Gastroesophageal sphincter (tissue), 4 donors: ENCODE results near the gene UST. TPM values are rescaled to one million over a fixed set of nuclear protein-coding genes. Genes with fewer than 3 reads are reported as not detected.

Experiments used
- ATAC-seq: fragments of 150-250 bp; one replicate; pipeline ENCODE4 v1.9.1; 2016; ENCODE audit warnings: mild to moderate bottlenecking, moderate library complexity
- H3K27ac ChIP-seq, 4 donors: fragments of 200-600 bp; sonication (generic) in 3 of 4; 1 replicate in 3 of 4; 2 replicates in 1 of 4; pipeline ENCODE4 v1.5.1; 2016 to 2019
- H3K27me3 ChIP-seq: fragments of 200-600 bp; sonication (generic); one replicate; pipeline ENCODE4 v1.5.1; 2019
- H3K36me3 ChIP-seq, 2 donors: fragments of 200-600 bp; sonication (generic); one replicate each; pipeline ENCODE4 v1.5.1; 2019; ENCODE audit warnings: control low read depth in 1 of 2
- H3K4me1 ChIP-seq, 3 donors: fragments of 200-600 bp; sonication (generic); 1 replicate in 2 of 3; 2 replicates in 1 of 3; pipeline ENCODE4 v1.5.1; 2016 to 2019; ENCODE audit warnings: control low read depth in 2 of 3
- H3K4me3 ChIP-seq, 2 donors: fragments of 200-600 bp; sonication (generic); one replicate each; pipeline ENCODE4 v1.5.1; 2019; ENCODE audit warnings: mild to moderate bottlenecking in 1 of 2, moderate library complexity in 1 of 2
- H3K9me3 ChIP-seq, 3 donors: fragments of 200-600 bp; sonication (generic); one replicate each; pipeline ENCODE4 v1.5.1; 2017 to 2019; ENCODE audit warnings: control low read depth in 2 of 3
- EP300 ChIP-seq: sonication (generic); formaldehyde crosslinking; IDR thresholded peaks from one replicate; pipeline ENCODE4 v1.6.1; 2017; ENCODE audit warnings: antibody characterized with exemption, mild to moderate bottlenecking
- POLR2A ChIP-seq, 2 donors: fragments of 450-650 bp; IDR thresholded peaks; one replicate each; pipeline ENCODE4 v1.6.1; 2017; ENCODE audit warnings: antibody characterized with exemption in 2 of 2, mild to moderate bottlenecking in 2 of 2, moderate library complexity in 1 of 2
- POLR2AphosphoS5 ChIP-seq: sonication (generic); formaldehyde crosslinking; IDR thresholded peaks from one replicate; pipeline ENCODE4 v1.6.1; 2017; ENCODE audit warnings: antibody characterized with exemption
- WGBS, 2 donors: methylation state at CpG; one replicate each; pipeline ENCODE4 v1.1.5; 2018; ENCODE audit warnings: low coverage in 1 of 2; 5-methylcytosine and 5-hydroxymethylcytosine counted together
- total RNA-seq, 4 donors: library from RNA; depleted of rRNA; stranded (reverse); fragments of >200 nt; gene quantifications; one replicate each; pipeline ENCODE4 v1.1.0, GENCODE V29; 2016
- TF ChIP-seq, protein P1 (sequence below), 4 experiments: fragments of 200-600 bp in 2 of 4; fragments of 450-650 bp in 2 of 4; sonication (generic) in 1 of 4; IDR thresholded peaks; one replicate each; pipeline ENCODE4 v1.5.1; 2017 to 2019; ENCODE audit warnings: antibody characterized with exemption in 4 of 4, mild to moderate bottlenecking in 2 of 4, moderate library complexity in 2 of 4

UST gene
- total RNA-seq, 4 donors from 2014 or later, result 17.4 to 48.1 (median 32.4) TPM

DNA sequence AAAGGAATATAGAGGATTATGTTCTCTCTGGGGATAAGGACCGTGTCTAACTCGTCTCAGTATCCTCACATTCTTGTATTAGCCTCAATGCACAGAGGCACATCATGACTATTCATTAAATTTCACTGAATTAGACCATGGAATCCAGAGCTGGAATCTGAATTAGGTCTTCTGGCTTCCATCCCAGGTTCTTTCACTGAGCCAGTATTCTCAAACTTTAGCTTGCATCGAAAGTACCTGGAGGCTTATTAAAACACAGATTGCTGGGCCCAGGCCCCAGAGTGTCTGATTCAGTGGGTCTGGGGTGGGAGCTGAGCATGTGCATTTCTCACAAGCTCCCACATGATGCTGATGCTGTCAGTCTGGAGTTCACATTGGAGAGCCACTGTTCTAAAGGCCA, 142.0 kb downstream of the UST start:
- 8 to 22% methylated on average over 2 to 3 of the region's 3 CpGs for WGBS, 2 donors

DNA sequence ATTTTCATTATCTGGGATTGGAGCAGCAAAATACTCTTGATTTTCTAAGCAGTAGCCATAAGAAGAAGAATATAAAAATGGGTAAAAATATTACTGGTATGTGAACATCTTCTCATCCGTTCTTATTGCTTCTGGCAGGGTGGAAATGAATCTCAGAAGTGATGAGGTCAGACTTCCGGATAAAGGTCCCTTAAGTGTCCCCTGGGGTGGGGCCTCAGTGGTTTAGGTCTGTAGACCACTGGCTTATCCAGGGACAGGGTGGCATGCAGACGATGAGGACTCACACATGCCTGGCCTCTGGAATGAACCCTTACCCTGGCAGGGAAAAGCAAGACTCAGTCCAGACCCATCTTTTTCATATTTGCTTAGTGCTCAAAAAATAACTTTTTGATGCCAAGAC, 143.3 kb downstream of the UST start:
- Histone ChIP-seq H3K36me3 (no peaks in the 10 kb centered on the region), H3K4me1 (peaks cover 0 to 28% (median 4%) of the 10 kb centered on the region in 3 donors), H3K4me3 (no peak overlapping the region), H3K27ac (peak overlapping the region in 1 of 4 donors; percentile 40), H3K9me3 (no peaks in the 10 kb centered on the region), H3K27me3 (no peaks in the 10 kb centered on the region)
- ATAC-seq, result no peak
- TF ChIP-seq, protein P1, sequence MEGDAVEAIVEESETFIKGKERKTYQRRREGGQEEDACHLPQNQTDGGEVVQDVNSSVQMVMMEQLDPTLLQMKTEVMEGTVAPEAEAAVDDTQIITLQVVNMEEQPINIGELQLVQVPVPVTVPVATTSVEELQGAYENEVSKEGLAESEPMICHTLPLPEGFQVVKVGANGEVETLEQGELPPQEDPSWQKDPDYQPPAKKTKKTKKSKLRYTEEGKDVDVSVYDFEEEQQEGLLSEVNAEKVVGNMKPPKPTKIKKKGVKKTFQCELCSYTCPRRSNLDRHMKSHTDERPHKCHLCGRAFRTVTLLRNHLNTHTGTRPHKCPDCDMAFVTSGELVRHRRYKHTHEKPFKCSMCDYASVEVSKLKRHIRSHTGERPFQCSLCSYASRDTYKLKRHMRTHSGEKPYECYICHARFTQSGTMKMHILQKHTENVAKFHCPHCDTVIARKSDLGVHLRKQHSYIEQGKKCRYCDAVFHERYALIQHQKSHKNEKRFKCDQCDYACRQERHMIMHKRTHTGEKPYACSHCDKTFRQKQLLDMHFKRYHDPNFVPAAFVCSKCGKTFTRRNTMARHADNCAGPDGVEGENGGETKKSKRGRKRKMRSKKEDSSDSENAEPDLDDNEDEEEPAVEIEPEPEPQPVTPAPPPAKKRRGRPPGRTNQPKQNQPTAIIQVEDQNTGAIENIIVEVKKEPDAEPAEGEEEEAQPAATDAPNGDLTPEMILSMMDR (IDR thresholded peaks at IDR 0.05), result no peak
- TF ChIP-seq POLR2AphosphoS5 (no peak), POLR2A (IDR thresholded peaks at IDR 0.05) (no peak), EP300 (no peak)
- 43 to 59% methylated on average over 2 to 3 of the region's 3 CpGs for WGBS, 2 donors

More for the DNA sequence above, 142.0 kb downstream of the UST start:
- no peaks in the 10 kb centered on the region for H3K9me3 ChIP-seq
- peaks cover 0 to 29% (median 4%) of the 10 kb centered on the region in 3 donors for H3K4me1 ChIP-seq
- TF ChIP-seq, protein P1 (IDR thresholded peaks at IDR 0.05), result no peak
- TF ChIP-seq POLR2A (IDR thresholded peaks at IDR 0.05), result no peak
- TF ChIP-seq EP300, result no peak
- TF ChIP-seq POLR2AphosphoS5, result no peak
- H3K36me3 ChIP-seq, result no peaks in the 10 kb centered on the region
- no peak overlapping the region for H3K4me3 ChIP-seq
- ATAC-seq, result no peak
- H3K27ac ChIP-seq, result peak overlapping the region in 2 of 4 donors; percentile 15 to 51
- H3K27me3 ChIP-seq, result no peaks in the 10 kb centered on the region

GRCh38 chr6:148890652-148891404, 144.0 kb downstream of the UST start:
- Histone ChIP-seq H3K27me3 (no peaks in the 10 kb centered on the region), H3K36me3 (no peaks in the 10 kb centered on the region), H3K4me3 (no peak overlapping the region), H3K27ac (peak overlapping the region in 1 of 4 donors; percentile 40), H3K9me3 (no peaks in the 10 kb centered on the region), H3K4me1 (peaks cover 0 to 21% (median 4%) of the 10 kb centered on the region in 3 donors)
- 82 to 92% methylated on average over 13 of the region's 13 CpGs for WGBS, 2 donors
- no peak for ATAC-seq
- TF ChIP-seq EP300 (no peak), POLR2A (IDR thresholded peaks at IDR 0.05) (no peak), POLR2AphosphoS5 (no peak)
- TF ChIP-seq, protein P1 (IDR thresholded peaks at IDR 0.05), result no peak

GRCh38 chr6:148891405-148891783, 144.6 kb downstream of the UST start:
- Histone ChIP-seq H3K27me3 (no peaks in the 10 kb centered on the region), H3K27ac (no peak overlapping the region), H3K36me3 (no peaks in the 10 kb centered on the region), H3K4me1 (peaks cover 0 to 15% (median 4%) of the 10 kb centered on the region in 3 donors), H3K4me3 (no peak overlapping the region), H3K9me3 (no peaks in the 10 kb centered on the region)
- ATAC-seq, result no peak
- 82 to 100% methylated on average over 1 of the region's 1 CpG for WGBS, 2 donors
- TF ChIP-seq, protein P1 (IDR thresholded peaks at IDR 0.05), result no peak
- no peak for TF ChIP-seq POLR2A (IDR thresholded peaks at IDR 0.05)
- TF ChIP-seq EP300, result no peak

DNA sequence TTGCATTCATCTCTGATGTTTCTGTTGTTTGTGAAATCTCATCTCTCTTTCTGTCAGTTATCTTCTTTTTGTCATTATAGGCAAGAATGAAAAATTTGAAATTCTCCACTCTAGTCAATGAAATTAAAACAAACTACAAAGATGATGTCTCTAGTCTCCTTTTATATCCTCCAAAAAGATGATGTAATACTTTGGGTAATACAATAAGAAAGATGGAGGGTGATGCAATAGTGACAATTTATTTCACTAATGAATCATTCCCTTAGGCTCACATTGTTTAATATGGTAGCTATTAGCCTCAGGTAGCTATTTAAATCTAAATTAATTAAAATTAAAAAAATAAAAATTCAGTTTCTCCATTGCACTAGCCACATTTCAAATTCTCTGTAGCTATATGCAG, 145.4 kb downstream of the UST start:
- TF ChIP-seq EP300 (no peak), POLR2AphosphoS5 (no peak), POLR2A (IDR thresholded peaks at IDR 0.05) (no peak)
- TF ChIP-seq, protein P1 (IDR thresholded peaks at IDR 0.05), result no peak
- peaks cover 0 to 15% (median 4%) of the 10 kb centered on the region in 3 donors for H3K4me1 ChIP-seq
- no peak for ATAC-seq
- no peak overlapping the region for H3K27ac ChIP-seq
- no peaks in the 10 kb centered on the region for H3K27me3 ChIP-seq
- no peaks in the 10 kb centered on the region for H3K9me3 ChIP-seq
- H3K4me3 ChIP-seq, result no peak overlapping the region
- H3K36me3 ChIP-seq, result no peaks in the 10 kb centered on the region
